GM20000 (cell line): Measurements from ENCODE around the gene MYADML2.

ENCODE experiments used
- DNase-seq: peaks from one replicate; pipeline ENCODE4 v3.0.0; 2012; ENCODE audit warnings: low spot score
- TF ChIP-seq, protein P1 (sequence below): IDR thresholded peaks from 2 replicates; pipeline ENCODE4 v1.5.1; 2012; ENCODE audit warnings: mild to moderate bottlenecking, control low read depth; ENCODE audit errors: extremely low read depth, missing control alignments

MYADML2 gene

DNA sequence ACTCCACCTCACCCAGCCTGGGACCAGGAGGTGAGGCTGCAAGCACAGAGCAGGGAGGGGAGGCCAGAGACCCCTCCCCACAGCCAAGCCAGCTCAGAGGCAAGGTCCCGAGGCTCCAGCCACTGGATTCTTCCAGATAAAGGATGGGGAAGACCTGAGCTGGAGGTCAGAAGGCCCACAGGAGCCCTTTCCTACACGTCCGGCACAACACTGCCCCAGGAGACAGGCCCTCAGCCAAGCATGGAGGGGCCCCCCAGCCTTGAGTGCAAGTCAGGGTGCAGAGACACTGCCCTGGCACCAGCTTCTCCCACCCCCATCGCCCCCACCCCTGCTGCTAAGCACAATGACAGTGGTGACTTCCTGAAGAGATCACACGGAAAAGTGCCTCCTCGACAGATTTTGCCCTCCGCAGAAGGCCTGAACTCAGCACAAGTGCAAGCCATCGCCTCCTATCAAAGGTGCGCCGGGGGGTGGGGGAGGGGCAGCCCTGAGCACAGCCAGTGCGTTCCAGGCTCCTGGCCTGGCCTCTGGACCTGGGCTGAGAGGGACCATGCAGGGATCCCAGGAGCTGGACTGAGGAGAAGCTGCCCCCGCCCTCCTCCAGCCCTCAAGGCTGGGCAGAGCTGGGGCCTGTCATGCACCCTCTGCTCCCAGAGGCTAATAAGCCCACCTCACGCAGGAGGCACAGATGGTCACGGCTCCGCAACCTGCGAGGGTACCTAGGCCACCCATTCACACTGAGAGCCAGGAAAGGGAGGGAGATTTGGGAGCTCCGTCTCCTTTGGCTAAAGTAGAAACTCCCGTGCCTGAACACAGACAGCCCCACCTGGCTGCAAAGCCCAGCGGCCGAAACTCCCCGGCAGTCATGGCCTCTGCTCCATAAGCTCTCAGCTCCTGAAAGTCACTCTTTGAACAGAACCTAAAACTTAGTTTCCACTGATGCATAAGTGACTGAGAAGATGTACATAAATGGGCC is 22.2 kb downstream of the MYADML2 start:
- DNase-seq, result no peak
- TF ChIP-seq, protein P1, sequence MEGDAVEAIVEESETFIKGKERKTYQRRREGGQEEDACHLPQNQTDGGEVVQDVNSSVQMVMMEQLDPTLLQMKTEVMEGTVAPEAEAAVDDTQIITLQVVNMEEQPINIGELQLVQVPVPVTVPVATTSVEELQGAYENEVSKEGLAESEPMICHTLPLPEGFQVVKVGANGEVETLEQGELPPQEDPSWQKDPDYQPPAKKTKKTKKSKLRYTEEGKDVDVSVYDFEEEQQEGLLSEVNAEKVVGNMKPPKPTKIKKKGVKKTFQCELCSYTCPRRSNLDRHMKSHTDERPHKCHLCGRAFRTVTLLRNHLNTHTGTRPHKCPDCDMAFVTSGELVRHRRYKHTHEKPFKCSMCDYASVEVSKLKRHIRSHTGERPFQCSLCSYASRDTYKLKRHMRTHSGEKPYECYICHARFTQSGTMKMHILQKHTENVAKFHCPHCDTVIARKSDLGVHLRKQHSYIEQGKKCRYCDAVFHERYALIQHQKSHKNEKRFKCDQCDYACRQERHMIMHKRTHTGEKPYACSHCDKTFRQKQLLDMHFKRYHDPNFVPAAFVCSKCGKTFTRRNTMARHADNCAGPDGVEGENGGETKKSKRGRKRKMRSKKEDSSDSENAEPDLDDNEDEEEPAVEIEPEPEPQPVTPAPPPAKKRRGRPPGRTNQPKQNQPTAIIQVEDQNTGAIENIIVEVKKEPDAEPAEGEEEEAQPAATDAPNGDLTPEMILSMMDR, result no peak

DNA sequence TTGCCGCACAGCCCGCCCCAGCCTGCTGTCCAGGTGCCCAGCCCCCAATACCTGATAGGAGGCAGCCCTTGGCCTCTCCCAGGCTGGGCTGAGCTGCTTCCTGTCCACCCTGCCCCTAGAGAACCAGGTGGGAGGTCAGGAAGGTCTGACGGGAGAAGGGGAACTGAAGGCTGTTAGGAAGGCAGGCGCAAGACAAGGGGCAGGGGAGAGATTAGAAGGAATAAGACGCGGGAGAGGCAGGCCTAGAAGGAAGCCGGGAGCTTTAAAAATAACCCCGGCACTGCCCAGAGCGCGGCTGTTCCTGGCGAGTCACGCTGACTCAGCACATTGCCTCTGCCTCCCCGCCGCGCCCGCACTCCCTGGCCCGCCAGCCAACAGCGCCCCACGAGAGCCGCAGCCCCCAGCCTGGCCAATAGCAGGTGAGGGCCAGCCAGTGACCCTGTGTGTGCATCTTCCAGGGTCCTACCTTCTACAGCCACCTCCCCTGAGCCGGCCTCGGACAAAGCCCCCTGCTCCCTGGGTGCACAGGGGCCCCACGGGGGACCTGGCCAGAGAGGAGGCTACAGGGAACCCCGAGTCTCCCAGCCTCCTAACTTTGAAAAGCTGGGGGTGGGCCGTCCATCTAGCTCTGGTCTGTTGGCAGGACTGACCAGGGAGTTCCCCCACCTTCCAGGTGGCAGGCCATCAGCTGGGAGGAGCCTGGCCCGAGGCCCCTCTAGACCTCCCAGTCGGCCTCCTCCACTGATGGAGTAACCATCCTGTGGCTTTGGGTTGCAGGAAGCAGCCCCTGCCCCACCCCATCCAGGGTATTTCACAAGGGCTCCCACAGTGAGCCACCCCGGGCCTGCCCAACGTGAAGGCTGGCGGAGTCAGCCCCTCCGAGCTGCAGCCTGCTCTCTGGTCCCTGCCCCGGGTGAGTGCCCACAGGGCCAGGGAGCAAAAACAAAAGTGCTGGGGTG is 23.5 kb downstream of the MYADML2 start:
- TF ChIP-seq, protein P1, result no peak

DNA sequence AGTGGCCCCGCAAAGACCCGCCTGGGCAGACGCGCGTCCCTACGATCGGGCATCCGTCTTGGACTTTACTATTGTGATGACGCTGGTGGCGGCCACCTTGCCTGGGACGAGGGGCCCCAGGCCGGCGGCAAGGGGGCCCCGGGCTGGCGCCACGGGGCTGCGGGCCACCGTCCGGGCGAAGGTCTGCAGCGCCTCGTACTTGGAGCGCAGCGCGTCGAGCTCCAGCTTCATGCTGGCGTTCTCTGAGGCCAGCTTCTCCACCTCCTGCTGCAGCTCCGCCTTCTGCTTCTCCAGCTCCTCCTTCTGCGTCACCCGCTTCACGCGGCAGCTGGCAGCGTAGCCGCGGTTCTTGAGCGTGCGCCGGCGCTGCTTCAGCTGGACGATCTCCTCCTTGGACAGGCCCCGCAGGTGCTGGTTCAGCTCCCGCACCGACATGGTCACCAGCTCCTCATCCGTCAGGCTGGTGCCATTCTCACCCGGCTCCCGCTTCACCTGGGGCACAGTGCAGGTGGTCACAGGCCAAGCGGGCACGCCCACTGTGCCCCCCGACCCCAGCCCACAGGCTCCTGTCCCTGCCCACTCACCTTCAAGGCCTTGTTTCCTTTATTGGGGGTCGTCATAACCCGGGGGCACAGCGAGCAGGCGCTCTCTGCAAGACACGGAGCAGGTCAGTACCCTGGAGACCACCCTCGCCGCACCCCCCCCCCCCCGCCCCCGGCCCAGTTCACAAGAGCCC is 24.3 kb downstream of the MYADML2 start:
- no peak for DNase-seq
- TF ChIP-seq, protein P1, result no peak

More for the DNA sequence above, 23.5 kb downstream of the MYADML2 start:
- DNase-seq, result no peak

DNA sequence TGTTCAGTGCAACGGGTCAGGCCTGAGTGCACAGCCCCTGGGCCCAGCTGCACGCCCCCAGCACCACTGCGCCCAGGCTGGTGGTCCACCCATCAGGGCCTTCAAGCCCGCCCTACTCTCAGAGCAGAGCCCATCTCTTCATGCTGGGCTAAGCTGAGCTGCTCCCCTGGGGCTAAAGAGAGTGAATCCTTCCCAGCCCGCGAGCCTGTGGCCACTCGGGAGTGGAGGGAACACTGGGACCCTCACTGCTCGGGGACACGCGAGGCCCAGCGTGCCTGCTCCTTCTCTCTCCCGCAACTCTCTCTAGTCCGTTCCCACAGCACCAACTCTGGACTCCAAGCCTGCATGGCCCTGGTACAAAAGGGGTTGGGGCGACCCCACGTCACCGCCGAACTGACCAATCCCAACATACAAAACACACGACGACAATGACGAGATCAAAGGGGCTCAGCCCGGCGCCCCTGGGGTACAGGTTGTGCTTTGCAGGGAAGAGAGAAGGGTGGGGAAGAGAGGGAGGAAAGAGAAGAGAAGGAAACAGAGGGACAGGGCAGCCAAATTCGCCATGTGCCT is 25.0 kb downstream of the MYADML2 start:
- TF ChIP-seq, protein P1, result no peak
- DNase-seq, result no peak

DNA sequence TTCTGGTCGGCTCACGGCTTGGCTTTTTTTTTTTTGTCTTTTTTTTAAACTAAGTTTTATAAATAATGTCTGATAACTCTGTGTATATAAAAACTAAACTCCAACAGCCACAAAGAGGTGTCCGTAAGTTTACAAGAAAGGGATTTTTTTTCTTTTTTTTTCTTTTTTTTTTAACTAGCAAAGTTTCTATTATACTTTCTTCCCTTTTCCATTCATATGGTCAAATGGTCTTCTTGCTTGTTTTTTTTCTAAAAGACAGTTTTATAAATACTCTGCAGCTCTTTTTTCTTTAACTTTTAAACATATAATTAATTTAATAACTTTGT is 25.5 kb downstream of the MYADML2 start:
- TF ChIP-seq, protein P1, result no peak
- no peak for DNase-seq

DNA sequence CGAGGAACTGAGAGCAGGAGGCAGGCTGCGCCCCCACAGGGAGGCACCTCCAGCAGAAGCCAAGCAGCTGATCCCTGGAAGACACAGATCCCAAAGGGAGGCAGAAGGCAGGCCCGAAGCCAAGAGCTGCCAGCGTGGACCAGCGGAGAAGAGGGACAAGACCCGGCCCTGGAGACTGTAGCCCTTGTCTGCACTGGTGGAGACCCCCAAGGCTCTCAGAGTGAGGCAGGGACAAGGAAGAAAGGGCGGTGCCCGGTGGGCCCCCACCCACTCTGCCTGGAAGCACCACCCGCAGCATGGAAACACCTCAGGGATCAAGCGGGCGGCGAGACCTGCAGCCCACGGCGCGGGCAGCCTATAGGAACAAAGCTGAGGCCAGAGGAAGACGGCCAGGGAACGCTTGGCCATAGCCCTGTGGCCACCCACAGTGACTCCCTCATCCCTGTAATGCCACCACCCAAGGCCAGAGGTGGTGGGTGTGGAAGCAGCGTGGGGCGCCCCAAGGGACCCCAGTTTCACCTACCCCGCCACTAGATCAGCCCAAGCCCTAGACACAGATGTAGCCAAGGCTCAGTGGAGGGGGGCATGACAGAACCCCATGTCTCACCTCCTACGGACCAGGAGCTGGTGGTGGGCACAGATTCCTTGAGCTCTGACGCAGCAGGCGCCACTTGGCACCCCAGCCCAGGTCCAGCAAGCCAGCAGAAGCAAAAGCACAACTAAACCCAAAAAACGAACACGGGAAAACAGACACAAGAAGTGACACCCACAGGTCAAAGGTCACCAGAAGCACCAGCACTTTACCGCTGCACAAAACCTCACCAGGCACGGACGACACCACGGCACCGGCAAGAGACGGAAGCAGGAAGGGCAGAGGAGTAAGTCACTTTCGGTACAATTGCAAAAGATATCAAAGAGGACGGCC is 26.2 kb downstream of the MYADML2 start:
- TF ChIP-seq, protein P1, result no peak
- DNase-seq, result no peak
